ENCODE results near the gene MYT1.

MYT1 gene

DNA sequence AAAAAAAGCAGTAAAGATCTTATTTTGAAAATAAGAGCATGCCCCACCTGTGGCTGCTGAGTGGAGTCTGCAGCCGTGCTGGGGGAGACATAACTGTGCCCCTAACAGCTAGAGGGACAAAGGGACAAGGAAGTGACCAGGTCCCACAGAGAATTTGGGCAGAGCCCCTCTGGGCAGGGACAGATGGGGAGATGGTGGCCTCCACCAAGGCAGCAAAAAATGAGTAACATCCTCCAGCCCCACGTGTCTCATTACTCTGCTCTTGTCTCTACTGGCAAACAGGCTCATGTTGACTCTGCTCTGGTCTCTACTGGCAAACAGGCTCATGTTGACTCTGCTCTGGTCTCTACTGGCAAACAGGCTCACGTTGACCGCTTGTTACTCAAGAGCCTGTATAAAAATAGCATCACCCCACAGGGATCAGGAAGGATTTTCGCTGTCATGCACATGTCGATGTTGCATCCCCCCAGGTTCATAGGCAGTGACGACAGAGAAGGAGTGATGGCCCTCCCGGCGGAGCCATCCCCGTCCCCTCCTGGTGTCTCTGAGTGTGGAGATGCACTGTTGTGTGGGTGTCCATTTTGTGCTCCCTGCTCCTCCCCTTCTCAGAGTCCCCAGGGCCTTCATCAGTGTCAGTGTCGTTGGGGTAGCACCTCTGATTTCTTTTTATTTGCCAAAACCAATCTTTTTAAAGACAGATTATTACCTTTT, 74.0 kb downstream of the MYT1 start:
- TF ChIP-seq, protein P1, sequence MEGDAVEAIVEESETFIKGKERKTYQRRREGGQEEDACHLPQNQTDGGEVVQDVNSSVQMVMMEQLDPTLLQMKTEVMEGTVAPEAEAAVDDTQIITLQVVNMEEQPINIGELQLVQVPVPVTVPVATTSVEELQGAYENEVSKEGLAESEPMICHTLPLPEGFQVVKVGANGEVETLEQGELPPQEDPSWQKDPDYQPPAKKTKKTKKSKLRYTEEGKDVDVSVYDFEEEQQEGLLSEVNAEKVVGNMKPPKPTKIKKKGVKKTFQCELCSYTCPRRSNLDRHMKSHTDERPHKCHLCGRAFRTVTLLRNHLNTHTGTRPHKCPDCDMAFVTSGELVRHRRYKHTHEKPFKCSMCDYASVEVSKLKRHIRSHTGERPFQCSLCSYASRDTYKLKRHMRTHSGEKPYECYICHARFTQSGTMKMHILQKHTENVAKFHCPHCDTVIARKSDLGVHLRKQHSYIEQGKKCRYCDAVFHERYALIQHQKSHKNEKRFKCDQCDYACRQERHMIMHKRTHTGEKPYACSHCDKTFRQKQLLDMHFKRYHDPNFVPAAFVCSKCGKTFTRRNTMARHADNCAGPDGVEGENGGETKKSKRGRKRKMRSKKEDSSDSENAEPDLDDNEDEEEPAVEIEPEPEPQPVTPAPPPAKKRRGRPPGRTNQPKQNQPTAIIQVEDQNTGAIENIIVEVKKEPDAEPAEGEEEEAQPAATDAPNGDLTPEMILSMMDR (IDR thresholded peaks at IDR 0.05; ENCODE audit: insufficient read depth, missing control alignments): no peak
- no peak for FAIRE-seq

DNA sequence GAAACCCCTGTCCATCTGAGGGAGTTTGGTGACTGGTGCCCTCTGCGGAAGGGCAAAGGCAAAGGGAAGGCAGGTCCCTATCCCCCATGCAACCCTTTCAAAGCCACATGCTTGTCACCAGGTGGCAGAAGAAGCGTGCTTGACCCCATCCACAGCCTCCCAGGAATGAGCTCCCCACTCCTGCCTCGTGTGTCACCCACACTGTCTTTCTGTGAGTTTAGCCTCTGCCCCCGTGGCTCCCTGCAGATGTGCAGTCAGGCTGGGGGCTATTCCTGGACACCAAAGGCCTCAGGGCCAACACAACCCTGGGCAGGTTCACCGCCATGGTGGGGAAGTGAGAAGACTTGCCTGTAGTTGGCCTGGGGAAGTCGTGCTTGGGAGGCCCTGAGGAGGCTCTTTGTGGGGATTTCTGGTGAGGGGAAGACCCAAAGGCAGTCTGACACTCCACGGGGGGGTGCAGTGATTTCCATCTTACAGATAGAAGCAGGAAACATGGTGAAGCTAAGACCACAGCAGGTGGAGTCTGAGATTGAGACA, 74.7 kb downstream of the MYT1 start:
- FAIRE-seq: no peak
- TF ChIP-seq, protein P1 (IDR thresholded peaks at IDR 0.05; ENCODE audit: insufficient read depth, missing control alignments): no peak
- no peak for DNase-seq (ENCODE audit: insufficient read length, low spot score)

More for the DNA sequence above, 74.0 kb downstream of the MYT1 start:
- DNase-seq (ENCODE audit: insufficient read length, low spot score): no peak

GRCh38 chr20:64239449-64240242, 75.4 kb downstream of the MYT1 start:
- no peak for FAIRE-seq
- TF ChIP-seq, protein P1 (IDR thresholded peaks at IDR 0.05; ENCODE audit: insufficient read depth, missing control alignments): no peak
- no peak for DNase-seq (ENCODE audit: insufficient read length, low spot score)

- FAIRE-seq: no peak
These were observed 76.2 kb downstream of the MYT1 start for GRCh38 chr20:64240243-64241015.

DNA sequence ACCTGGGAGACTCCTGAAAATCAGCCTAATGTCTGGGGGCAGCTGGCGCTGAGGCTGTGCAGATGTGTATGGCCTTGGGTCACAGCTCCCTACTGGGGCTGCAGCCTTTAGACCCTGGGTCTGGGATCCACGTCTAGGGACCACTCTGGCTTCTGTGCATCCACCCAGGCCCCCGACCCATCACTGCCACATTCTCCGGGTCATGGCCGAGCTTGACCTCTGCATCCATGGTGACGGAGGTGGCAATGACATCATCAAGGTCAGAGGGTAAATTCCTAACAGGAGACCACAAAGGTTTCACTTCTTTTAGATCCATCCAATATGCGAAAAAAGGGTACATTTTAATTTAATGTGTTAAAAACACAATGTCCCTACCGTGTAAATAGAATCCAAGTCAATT, 76.8 kb downstream of the MYT1 start:
- no peak for FAIRE-seq
- TF ChIP-seq, protein P1 (IDR thresholded peaks at IDR 0.05; ENCODE audit: insufficient read depth, missing control alignments): no peak

More at GRCh38 chr20:64240243-64241015, 76.2 kb downstream of the MYT1 start:
- TF ChIP-seq, protein P1 (IDR thresholded peaks at IDR 0.05; ENCODE audit: insufficient read depth, missing control alignments): no peak
- DNase-seq (ENCODE audit: insufficient read length, low spot score): no peak

GRCh38 chr20:64242003-64242796, 77.9 kb downstream of the MYT1 start:
- FAIRE-seq (no peak), DNase-seq (ENCODE audit: insufficient read length, low spot score) (no peak)
- TF ChIP-seq, protein P1 (IDR thresholded peaks at IDR 0.05; ENCODE audit: insufficient read depth, missing control alignments): no peak

More for the DNA sequence above, 76.8 kb downstream of the MYT1 start:
- DNase-seq (ENCODE audit: insufficient read length, low spot score): no peak
